ENCODE data around the gene SLC6A3.

Gene SLC6A3

GRCh38 chr5:1405539-1406530 is 39.4 kb downstream of the SLC6A3 start:
- no peak for DNase-seq (ENCODE audit: low read depth in 2 of 2)

DNA sequence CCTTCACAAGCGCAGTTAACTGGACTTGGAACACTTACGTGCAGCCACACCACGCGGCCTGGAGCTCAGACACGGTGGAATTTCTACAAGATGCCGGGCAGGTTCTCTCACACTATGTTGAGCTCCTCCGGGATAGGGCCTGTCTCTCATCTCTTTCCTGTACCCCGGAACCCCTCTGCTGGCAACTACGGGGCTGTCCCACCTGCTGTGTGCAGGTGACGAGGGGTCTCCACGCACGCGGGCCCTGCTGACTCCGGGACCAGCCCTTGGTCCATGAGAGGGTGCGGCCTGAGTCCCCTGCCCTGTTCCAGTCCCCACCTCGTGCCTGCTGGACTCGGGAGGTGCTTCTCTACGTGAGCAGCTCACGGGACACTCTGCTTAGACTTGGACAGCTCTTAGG is 40.1 kb downstream of the SLC6A3 start:
- DNase-seq (ENCODE audit: low read depth in 2 of 2) = no peak

- no peak for DNase-seq (ENCODE audit: low read depth in 2 of 2)
These were observed 41.2 kb downstream of the SLC6A3 start for GRCh38 chr5:1404062-1404461.

DNA sequence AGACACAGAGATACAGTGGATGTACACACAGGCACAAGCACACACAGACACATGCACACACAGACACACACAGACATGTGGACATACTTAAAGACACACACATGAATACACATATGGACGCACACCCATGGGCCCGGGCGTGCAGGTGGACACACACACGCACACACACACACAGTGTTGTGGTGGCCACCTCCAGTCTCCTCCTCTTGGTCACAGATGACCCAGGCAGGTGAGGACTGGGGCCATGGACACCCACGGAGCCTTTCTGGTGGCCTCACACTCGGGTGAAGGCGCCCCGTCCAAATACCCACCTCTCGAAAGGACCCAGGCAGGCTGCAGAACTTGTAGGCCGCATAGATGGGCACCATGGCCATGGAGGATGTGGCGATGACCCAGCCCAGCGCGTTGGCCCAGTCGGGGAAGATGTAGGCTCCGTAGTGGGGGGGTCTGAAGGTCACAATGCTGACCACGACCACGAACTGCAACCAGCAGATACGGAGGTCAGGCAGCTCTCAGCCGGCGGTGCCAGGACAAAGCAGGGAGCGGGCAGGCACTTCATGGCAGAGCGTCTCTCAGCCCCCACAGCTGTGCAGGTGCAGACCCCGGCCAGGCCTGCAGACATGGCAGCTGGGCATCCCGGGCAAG is 42.5 kb downstream of the SLC6A3 start:
- DNase-seq (ENCODE audit: low read depth in 2 of 2) = no peak

GRCh38 chr5:1401536-1402138 is 43.6 kb downstream of the SLC6A3 start:
- DNase-seq (ENCODE audit: low read depth in 2 of 2) = no peak

DNA sequence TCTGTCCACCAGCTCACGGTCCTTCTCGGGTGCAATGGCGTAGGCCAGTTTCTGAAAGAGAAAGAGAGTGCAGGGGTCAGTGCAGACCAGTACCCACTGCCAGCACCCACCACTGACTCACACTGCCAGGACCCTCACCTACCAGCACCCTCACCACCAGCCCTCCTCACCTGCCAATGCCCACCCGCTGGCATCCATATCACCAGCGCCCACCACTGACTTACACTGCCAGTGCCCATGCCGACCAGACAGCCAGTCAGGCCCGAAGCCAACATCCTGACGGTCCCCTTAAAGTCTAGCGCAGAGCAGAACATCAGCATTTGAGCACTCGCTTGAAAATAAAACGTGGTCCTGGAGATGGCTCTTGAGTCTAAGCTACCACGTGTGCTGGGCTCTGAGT is 44.3 kb downstream of the SLC6A3 start:
- no peak for DNase-seq (ENCODE audit: low read depth in 2 of 2)

DNA sequence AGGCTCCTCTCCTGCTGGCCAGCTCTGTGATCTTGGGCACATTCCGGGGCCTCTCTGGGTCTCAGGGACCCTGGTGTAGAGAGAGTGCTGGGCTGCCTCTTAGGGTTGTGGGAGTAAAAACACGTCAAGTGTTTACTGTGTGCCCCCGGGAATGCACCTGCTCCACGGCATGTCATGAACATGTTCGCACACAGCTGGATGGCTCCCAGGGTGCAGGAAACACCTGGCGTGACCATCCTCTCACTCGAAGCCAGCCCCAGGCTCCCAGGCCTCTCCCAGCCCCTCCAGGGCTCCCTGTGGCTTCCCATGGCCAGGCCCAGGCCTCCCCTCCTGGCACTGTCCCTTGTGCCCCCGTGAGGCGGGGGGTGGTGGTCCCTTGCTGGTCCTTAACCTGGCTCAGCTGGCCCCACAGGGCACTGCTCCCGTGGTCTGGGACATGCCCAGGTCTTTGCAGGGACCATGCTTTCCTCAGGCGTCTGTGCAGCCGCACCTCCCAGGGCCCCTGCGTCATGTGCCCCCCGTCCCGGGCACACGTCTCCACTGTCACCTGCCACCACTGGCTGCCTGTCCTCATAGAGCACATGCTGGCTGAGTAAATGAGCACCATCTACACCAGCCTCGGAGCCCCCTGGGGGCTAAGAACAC is 44.9 kb downstream of the SLC6A3 start:
- no peak for DNase-seq (ENCODE audit: low read depth in 2 of 2)

DNA sequence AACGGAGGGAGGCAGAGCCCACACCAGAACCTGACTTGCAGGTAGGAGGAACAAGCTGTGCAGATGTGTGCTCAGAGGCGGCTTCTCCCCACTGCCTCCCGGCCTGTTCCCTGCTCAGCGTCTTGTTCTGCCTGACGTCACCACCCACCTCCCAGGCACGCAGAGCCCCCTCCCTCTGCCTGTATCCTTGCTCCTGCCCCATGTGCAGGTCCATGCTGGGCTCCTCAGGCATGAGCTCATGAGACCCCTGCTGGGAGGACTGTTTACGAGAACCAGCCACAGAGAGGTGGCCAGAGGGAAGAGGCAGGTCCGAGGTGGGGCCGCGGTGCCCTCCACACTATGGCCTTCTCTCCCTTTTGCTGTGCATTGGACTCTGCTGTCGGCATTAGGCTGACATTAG is 45.5 kb downstream of the SLC6A3 start:
- no peak for DNase-seq (ENCODE audit: low read depth in 2 of 2)

- DNase-seq (ENCODE audit: low read depth in 2 of 2) = no peak
These were observed 48.9 kb downstream of the SLC6A3 start for GRCh38 chr5:1396293-1396816.

DNA sequence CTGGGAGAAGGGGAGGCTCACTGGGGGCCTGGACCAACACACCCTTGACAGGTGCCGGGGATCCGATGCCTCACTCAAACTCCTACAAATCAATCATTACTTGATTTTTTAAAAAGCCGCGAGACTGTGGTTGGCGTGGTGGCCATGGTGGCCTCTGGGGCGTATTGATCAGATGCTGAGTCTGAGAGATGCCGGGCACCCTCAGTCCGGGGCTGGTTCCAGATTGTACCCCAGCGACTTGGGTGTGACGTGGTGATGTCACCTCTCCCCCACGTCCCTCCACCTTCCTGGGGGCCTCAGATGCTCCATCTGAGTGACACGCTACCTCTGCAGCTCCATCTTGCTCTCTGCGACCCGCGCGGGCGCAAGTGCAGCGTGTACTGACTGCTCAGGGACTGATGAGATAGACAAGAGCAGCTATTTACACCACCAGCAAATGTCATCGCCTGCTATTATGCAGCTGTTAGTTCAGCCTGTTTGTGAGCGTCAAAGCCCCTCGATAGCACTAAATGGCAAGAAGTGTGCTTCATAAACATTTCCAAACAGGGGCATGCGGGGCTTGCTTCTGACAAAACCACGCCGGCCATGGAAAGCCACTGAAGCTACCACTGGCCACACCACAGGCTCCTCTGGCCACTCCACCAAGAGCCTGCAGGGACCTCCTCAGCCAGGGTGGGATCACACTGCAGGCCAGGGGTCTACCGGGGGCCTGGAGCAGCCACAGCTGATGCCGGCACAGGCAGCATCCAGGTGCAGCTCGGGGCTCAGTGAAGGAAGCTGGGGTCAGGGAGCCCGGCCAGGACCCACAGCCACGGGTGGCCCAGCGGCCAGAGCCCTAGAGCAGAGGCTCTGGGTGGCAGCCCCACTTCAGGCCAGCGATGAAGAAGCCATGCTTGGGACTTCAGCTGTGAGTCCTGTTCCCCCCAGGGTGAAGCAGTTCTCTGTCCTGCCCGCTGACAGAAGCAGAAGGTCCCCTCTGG is 50.1 kb downstream of the SLC6A3 start:
- DNase-seq (ENCODE audit: low read depth in 2 of 2) = no peak

GRCh38 chr5:1393571-1394501 is 51.4 kb downstream of the SLC6A3 start:
- no peak for DNase-seq (ENCODE audit: low read depth in 2 of 2)

DNA sequence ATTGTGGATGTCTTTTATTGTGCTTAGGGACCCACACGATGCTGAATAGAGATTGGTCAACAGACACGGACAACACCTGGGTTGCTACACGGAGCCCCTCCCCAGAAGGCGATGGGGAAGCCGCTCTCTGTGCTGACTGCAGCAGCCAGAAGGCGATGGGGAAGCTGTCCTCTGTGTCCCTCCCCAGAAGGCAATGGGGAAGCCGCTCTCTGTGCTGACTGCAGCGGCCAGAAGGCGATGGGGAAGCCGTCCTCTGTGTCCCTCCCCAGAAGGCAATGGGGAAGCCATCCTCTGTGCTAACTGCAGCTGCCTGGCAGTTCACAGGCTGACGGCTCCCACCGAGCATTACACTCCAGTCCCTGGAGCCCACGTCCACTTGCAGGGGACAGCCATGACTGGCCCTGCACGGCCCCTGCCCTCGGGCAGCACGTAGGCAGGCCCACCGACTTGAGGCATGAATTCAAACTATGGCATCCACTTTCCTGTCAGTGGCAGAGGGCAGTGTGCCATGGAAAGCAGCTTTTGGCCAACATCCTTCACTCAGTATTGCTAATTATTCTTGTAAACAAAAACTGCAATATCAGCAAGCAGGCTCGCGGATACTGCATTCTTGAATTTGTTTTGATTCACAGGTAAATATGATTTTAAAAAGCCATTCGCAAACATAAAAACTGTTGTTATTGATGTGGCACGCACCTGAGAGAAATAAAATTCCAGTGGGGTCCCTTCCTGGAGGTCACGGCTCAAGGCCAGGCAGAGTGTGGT is 52.3 kb downstream of the SLC6A3 start:
- DNase-seq (ENCODE audit: low read depth in 2 of 2) = no peak

DNA sequence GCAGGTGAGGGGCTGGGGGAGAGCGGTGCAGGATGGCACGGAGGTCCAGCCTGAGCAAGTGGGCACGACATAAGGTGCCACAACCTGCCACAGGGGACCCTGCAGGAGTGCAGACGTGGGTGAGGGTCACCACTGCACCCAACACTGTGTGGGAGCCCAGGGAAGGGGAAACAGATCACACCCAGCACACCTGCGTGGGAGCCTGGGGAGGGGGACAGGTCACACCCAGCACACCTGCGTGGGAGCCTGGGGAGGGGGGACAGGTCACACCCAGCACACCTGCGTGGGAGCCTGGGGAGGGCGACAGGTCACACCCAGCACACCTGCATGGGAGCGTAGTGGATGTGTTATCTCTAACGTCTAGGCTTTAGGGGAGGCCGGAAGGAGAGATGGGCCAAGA is 53.0 kb downstream of the SLC6A3 start:
- no peak for DNase-seq (ENCODE audit: low read depth in 2 of 2)

DNA sequence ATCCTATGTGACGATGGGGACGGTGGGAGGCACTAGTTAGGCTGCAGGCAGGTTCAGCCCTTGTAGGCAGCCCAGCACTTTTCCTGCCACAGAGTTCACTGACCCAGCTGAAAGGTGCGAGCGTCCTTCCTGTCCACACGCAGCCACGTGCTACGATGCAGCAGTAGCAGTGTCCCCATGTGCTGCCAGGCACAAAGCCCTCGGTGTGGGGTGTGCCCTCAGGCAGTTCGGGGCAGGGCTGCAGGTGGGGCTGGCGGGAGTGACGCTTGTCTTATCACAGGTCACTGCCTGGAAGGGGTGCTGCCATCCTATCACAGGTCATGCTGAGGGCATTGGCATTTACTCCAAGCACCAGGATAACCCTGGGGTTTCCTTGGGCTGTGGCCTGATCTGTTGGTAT is 53.5 kb downstream of the SLC6A3 start:
- DNase-seq (ENCODE audit: low read depth in 2 of 2) = no peak

DNA sequence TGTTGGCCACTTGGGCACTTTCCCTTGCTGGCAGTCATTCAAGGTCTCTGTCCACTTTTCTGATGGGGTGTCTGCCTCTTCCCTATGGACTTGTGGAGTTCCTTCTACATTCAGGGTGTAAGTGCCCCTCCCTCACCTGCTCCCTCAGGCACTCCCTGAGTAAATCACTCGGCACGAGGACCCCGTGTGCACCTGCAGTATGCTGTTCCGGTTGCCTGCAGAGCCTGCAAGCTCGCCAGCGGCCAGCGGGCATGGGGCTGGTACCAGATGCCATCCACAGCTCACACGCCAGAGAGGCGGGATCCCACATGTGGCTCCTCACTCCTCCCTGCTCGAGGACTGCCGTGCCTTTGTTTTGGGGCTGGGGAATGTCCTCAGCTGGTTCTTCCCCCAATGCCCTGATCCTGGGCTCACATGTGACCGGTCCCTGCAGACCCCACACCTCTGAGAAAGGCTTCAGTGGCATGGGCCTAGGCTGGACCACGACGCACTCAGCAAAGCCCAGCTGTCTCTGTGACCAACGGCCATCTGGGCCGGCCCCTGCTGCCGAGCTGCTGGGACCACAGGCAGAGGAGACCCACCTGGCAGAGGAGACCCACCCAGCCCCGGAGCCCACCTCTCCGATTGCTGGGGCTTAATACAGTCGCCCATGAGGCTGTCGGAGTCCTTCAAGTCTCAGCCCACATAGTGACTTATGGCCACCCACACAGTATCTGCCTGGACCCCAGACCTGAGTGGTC is 54.2 kb downstream of the SLC6A3 start:
- DNase-seq (ENCODE audit: low read depth in 2 of 2) = no peak

- no peak for DNase-seq (ENCODE audit: low read depth in 2 of 2)
These were observed 54.9 kb downstream of the SLC6A3 start for GRCh38 chr5:1390333-1390732.

DNA sequence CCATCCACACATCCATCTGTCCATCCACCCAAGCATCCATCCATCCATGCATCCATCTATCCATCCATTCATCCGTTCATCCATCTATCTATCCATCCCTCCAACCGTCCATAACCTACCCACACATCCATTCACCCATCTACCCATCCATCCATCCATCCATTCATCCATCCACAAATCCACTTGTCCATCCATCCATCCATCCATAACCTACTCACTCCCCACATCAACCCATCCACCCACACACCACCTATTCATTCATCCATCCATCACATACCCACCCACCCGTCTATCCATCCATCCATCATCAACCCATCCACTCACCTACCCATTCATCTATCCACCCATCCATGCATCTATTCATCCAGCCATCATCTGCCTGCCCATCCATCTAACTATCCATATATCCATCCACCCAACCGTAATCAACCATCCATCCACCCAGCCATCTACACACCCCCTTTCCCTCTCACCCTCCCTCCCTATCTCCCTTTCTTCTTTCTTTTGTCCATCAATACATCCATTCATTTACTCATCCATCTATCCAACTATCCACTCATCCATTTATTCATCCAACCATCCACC is 56.8 kb downstream of the SLC6A3 start:
- DNase-seq (ENCODE audit: low read depth in 2 of 2) = no peak

- DNase-seq (ENCODE audit: low read depth in 2 of 2) = no peak
These were observed 57.4 kb downstream of the SLC6A3 start for GRCh38 chr5:1387876-1388275.
